ENCODE data around the gene CCT2.
A peak's percentile ranks its signal among the peaks of the same experiment; 100 is the strongest.

Gene CCT2

DNA sequence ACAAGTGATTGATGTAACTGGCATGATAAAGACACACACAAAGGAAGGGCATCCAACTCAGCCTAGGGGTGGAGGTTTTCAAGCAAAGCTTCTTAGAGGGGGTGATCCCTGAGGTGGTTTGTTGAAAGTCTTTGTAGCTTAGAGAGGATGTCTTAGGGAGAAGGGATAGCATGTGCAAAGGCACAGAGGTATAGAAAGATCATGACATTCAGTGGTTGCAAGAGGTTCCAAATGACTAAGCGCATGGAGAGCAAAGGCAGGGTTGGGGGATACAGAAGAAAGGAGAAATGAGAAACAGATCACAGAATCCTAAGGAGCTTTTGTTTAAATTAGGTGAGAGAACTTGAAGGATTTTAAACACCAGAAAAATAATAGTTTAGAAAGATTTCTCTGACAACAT, 5.2 kb upstream of the CCT2 start:
- TF ChIP-seq, protein P1, sequence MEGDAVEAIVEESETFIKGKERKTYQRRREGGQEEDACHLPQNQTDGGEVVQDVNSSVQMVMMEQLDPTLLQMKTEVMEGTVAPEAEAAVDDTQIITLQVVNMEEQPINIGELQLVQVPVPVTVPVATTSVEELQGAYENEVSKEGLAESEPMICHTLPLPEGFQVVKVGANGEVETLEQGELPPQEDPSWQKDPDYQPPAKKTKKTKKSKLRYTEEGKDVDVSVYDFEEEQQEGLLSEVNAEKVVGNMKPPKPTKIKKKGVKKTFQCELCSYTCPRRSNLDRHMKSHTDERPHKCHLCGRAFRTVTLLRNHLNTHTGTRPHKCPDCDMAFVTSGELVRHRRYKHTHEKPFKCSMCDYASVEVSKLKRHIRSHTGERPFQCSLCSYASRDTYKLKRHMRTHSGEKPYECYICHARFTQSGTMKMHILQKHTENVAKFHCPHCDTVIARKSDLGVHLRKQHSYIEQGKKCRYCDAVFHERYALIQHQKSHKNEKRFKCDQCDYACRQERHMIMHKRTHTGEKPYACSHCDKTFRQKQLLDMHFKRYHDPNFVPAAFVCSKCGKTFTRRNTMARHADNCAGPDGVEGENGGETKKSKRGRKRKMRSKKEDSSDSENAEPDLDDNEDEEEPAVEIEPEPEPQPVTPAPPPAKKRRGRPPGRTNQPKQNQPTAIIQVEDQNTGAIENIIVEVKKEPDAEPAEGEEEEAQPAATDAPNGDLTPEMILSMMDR (IDR thresholded peaks at IDR 0.05; ENCODE audit: control insufficient read depth, insufficient read depth, low read depth, low read length, missing control alignments), result no peak
- no peak for DNase-seq (ENCODE audit: low read depth)
- H3K4me3 ChIP-seq (ENCODE audit: control insufficient read depth, low read depth, low read length), result no peak overlapping the region

DNA sequence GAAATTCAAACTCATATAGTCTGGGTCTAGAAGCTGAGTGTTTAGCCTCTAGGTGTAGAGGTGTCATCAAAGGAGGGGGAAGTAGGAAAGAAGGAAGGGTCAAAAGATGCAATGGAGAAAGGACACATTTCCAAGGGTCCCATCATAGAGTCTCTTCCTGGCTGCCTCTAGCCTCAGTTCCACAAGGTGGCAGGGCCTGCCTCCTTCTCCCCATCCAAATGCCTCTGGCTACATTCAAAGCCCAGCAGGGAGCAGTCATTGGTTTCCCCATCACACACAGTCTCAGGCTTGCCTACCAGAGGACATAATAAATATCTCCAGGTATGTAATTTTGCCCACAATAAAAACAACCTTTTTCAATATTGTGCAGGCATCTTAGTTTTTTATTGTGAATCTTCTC, 2.1 kb upstream of the CCT2 start:
- no peak overlapping the region for H3K4me3 ChIP-seq (ENCODE audit: control insufficient read depth, low read depth, low read length)
- TF ChIP-seq, protein P1 (IDR thresholded peaks at IDR 0.05; ENCODE audit: control insufficient read depth, insufficient read depth, low read depth, low read length, missing control alignments), result peak; percentile 4
- no peak for DNase-seq (ENCODE audit: low read depth)

DNA sequence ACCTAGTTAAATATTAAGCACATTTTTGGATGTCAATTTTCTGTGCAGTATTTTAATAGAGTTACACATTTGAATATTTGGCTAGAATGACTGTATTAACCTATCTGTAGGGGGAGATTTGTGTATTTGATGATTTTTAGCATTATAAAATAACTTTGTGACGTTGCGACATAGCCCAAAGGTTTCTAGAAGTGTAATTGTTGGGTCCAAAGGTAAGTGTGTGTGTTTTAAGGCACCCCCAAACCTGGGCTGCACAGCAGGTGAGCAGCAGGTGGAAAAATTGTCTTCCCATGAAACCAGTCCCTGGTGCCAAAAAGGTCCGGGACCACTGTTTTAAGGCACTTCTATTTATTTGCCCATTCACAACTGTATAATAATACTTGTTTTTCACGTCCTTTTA, 3.3 kb downstream of the CCT2 start:
- TF ChIP-seq, protein P1 (IDR thresholded peaks at IDR 0.05; ENCODE audit: control insufficient read depth, insufficient read depth, low read depth, low read length, missing control alignments), result no peak
- no peak for DNase-seq (ENCODE audit: low read depth)
- H3K4me3 ChIP-seq (ENCODE audit: control insufficient read depth, low read depth, low read length), result no peak overlapping the region

DNA sequence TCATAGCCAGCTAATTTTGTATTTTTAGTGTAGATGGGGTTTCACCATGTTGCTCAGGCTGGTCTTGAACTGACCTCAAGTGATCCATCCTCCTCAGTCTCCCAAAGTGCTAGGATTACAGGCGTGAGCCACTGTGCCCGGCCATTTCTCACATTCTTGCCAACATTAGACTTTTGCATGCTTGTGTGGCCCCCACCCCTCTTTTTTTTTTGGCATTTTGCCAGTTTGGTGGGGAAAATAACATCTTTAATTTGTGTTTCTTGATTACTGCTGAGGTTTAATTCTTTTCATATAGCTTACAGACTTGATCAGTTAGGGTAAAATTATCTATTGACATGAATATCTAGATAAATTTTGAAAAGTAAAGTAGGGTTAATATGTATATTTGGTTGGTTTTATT, 3.8 kb downstream of the CCT2 start:
- no peak for DNase-seq (ENCODE audit: low read depth)
- TF ChIP-seq, protein P1 (IDR thresholded peaks at IDR 0.05; ENCODE audit: control insufficient read depth, insufficient read depth, low read depth, low read length, missing control alignments), result no peak
- no peak overlapping the region for H3K4me3 ChIP-seq (ENCODE audit: control insufficient read depth, low read depth, low read length)

DNA sequence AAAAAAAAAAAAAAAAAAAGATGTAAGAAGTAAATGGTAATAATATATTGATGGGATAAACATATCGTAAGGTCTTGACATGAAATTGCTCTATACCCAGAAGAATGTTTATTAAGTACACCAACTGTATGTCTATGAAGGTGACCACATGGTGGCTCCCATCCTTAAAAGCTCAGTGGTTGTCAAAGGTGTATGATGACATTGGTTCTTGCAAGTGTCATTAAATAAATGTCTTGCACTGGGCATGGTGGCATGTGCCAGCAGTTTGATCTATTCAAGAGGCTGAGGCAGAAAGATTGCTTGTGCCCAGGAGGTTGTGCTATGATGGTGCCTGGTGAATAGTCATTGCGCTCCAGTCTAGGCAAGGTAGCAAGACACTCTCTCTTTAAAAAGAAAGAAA, 10.4 kb downstream of the CCT2 start:
- H3K4me3 ChIP-seq (ENCODE audit: control insufficient read depth, low read depth, low read length), result no peak overlapping the region
- no peak for DNase-seq (ENCODE audit: low read depth)
- TF ChIP-seq, protein P1 (IDR thresholded peaks at IDR 0.05; ENCODE audit: control insufficient read depth, insufficient read depth, low read depth, low read length, missing control alignments), result no peak

- H3K4me3 ChIP-seq (ENCODE audit: control insufficient read depth, low read depth, low read length), result no peak overlapping the region
- TF ChIP-seq, protein P1 (IDR thresholded peaks at IDR 0.05; ENCODE audit: control insufficient read depth, insufficient read depth, low read depth, low read length, missing control alignments), result no peak
- DNase-seq (ENCODE audit: low read depth), result no peak
Observed at GRCh38 chr12:69598174-69598753, 13.0 kb downstream of the CCT2 start.

DNA sequence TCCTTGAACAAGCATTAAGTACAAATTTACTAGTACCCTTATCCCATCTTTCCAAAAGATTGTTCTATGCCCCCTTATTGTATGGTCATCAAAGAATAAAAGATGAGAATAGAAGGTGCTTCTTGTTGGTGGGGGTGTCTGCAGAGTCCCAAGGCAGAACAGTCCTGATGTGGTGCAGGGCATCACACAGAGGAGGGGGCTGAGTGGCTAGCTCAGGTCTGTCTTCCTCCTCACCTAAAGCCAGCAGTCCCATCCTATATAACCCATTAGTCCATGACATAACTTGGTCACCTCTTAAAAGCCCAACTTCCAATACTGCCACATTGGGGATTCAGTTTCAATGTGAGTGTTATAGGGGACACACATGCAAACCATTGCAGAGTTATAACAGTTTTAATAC, 15.5 kb downstream of the CCT2 start:
- TF ChIP-seq, protein P1 (IDR thresholded peaks at IDR 0.05; ENCODE audit: control insufficient read depth, insufficient read depth, low read depth, low read length, missing control alignments), result no peak
- no peak overlapping the region for H3K4me3 ChIP-seq (ENCODE audit: control insufficient read depth, low read depth, low read length)
- DNase-seq (ENCODE audit: low read depth), result no peak
